GM12878 (cell line): Measurements from ENCODE around the gene MN1. TPM values are rescaled to one million over a fixed set of nuclear protein-coding genes. Genes with fewer than 3 reads are reported as not detected.

ENCODE experiments used
- ATAC-seq: fragments of 200-7000 bp; cut with Tn5 transposase; 3 replicates; pipeline ENCODE4 v1.9.1; 2020; ENCODE audit warnings: mild to moderate bottlenecking, moderate library complexity
- BruUV-seq: library from RNA; stranded (reverse); fragments of 400-500 nt; replicated peaks from 2 replicates; lab custom pipeline; 2021; lab: Mats Ljungman, UMichigan
- CTCF ChIA-PET: fragments of 300-600 bp; sonication (Branson Sonifier 250); formaldehyde crosslinking; extraction: SDS; loops from one replicate; lab custom pipeline; 2021; ENCODE audit warnings: inconsistent platforms; lab: Yijun Ruan, JAX
- POLR2A ChIA-PET: fragments of 350-600 bp; formaldehyde crosslinking; extraction: SDS; loops from one replicate; lab custom pipeline; 2021; ENCODE audit warnings: inconsistent platforms; lab: Charles Lee
- RAD21 ChIA-PET: fragments of 300-600 bp; sonication (Branson Sonifier 250); formaldehyde crosslinking; loops from one replicate; lab custom pipeline; 2023; ENCODE audit warnings: antibody characterized with exemption; ENCODE audit not compliant: unreplicated experiment; lab: Charles Lee
- SMC1A ChIA-PET: fragments of 300-600 bp; sonication (Branson Sonifier 250); formaldehyde crosslinking; loops from one replicate; lab custom pipeline; 2023; ENCODE audit not compliant: unreplicated experiment, uncharacterized antibody; lab: Charles Lee
- DNase-seq: peaks from one replicate; pipeline ENCODE4 v3.0.0-alpha.2; 2011; ENCODE audit warnings: low read depth, low spot score
- FAIRE-seq: peaks from 3 replicates; lab custom pipeline; 2011; peaks lifted over from hg19 to GRCh38; lab: Jason Lieb, UNC
- H2AFZ ChIP-seq: 2 replicates; pipeline ENCODE4 v1.6.0; 2011; ENCODE audit warnings: low read depth, low read length, control low read depth; ENCODE audit not compliant: control insufficient read depth
- H3K27ac ChIP-seq: 2 replicates; pipeline ENCODE4 v1.5.1; 2011; ENCODE audit warnings: control low read depth; ENCODE audit not compliant: control insufficient read depth, insufficient read depth
- H3K27me3 ChIP-seq, 2 experiments: replicated peaks in 1 of 2; 2 replicates each; pipeline versions ENCODE4 v1.6.0 to v1.6.1; 2011; ENCODE audit warnings: low read length in 1 of 2; ENCODE audit not compliant: control insufficient read depth in 2 of 2, insufficient read depth in 2 of 2
- H3K36me3 ChIP-seq, 2 experiments: 2 replicates each; pipeline ENCODE4 v1.5.1; 2011; ENCODE audit warnings: low read length in 1 of 2; ENCODE audit not compliant: control insufficient read depth in 2 of 2, insufficient read depth in 2 of 2
- H3K4me1 ChIP-seq: 2 replicates; pipeline ENCODE4 v1.6.1; 2011; ENCODE audit warnings: mild to moderate bottlenecking, low read length, moderate library complexity, mixed read lengths; ENCODE audit not compliant: control insufficient read depth, insufficient read depth
- H3K4me2 ChIP-seq: 2 replicates; pipeline ENCODE4 v1.6.0; 2011; ENCODE audit warnings: control low read depth; ENCODE audit not compliant: control insufficient read depth, insufficient read depth
- H3K4me3 ChIP-seq: fragments of 200-600 bp; sonication (generic); 2 replicates; pipeline ENCODE4 v1.5.1; 2016
- H3K79me2 ChIP-seq: 2 replicates; pipeline ENCODE4 v1.6.0; 2011; ENCODE audit warnings: low read length; ENCODE audit not compliant: control insufficient read depth, insufficient read depth
- H3K9ac ChIP-seq: 2 replicates; pipeline ENCODE4 v1.8.0; 2011; ENCODE audit warnings: low read length, control low read depth, mixed read lengths; ENCODE audit not compliant: control insufficient read depth, insufficient read depth
- H3K9me3 ChIP-seq: replicated peaks from 3 replicates; pipeline ENCODE4 v1.5.1; 2011; ENCODE audit warnings: mild to moderate bottlenecking, low read length; ENCODE audit not compliant: control insufficient read depth, insufficient read depth
- H4K20me1 ChIP-seq: 2 replicates; pipeline ENCODE4 v1.6.0; 2011; ENCODE audit not compliant: control insufficient read depth, insufficient read depth
- CBFB ChIP-seq: IDR thresholded peaks from 2 replicates; pipeline ENCODE4 v1.6.1; 2016; ENCODE audit warnings: antibody characterized with exemption, low read depth
- TCF12 ChIP-seq: IDR thresholded peaks from 2 replicates; pipeline ENCODE4 v1.6.1; 2011; ENCODE audit warnings: low read depth, mild to moderate bottlenecking, low read length
- ZBED1 ChIP-seq: IDR thresholded peaks from 2 replicates; pipeline ENCODE4 v1.6.1; 2016; ENCODE audit warnings: borderline replicate concordance
- ZNF622 ChIP-seq: fragments of 450-650 bp; IDR thresholded peaks from 2 replicates; pipeline ENCODE4 v1.6.1; 2017; ENCODE audit warnings: mild to moderate bottlenecking, inconsistent platforms
- ZZZ3 ChIP-seq: IDR thresholded peaks from 2 replicates; pipeline ENCODE4 v1.6.1; 2011; ENCODE audit warnings: low read depth; ENCODE audit not compliant: control insufficient read depth, insufficient read length
- WGBS: methylation state at CpG from one replicate; pipeline ENCODE4 v1.1.6; 2016; ENCODE audit warnings: low lambda C conversion rate; ENCODE audit not compliant: insufficient replicate concordance, insufficient coverage; ENCODE audit errors: missing lambda C conversion rate; 5-methylcytosine and 5-hydroxymethylcytosine counted together
- in situ Hi-C: fragments of 300-500 bp; cut with MboI; formaldehyde crosslinking; loops from 9 replicates; pipeline ENCODE4 v1.14.3; 2018; ENCODE audit warnings: mixed read lengths
- intact Hi-C: fragments of 100-400 bp; cut with micrococcal nuclease; formaldehyde crosslinking; loops from one replicate; pipeline ENCODE4 v1.14.2; 2022; ENCODE audit not compliant: unreplicated experiment
- polyA plus RNA-seq, 11 experiments: library from polyadenylated mRNA; depleted of rRNA in 4 of 11; unstranded in 6 of 11; stranded (reverse) in 5 of 11; fragments of >200 nt; fragmentation: Nextera tagmentation in 4 of 11; fragmentation: Illumina TruSeq in 1 of 11; extraction: Ambion mirVana in 4 of 11; extraction: Trizol in 1 of 11; gene quantifications; 1 replicate in 1 of 11; 2 replicates in 10 of 11; pipeline versions ENCODE4 v1.2.1 to v1.2.3, GENCODE V29; 2011 to 2016; ENCODE audit warnings: inconsistent platforms in 2 of 11, missing spikeins in 2 of 11, low read depth in 1 of 11
- total RNA-seq, 4 experiments: library from RNA; depleted of rRNA in 3 of 4; stranded (reverse); fragments of >200 nt in 3 of 4; fragmentation: Illumina TruSeq in 1 of 4; extraction: Trizol in 1 of 4; gene quantifications; 2 replicates each; pipeline versions ENCODE4 v1.2.1 to v1.2.3, GENCODE V29; 2013 to 2021
- TF ChIP-seq, protein P1 (sequence below): fragments of 450-650 bp; IDR thresholded peaks from 2 replicates; pipeline ENCODE4 v1.6.1; 2017; ENCODE audit warnings: mild to moderate bottlenecking, moderate library complexity
- TF ChIP-seq, protein P2 (sequence below): IDR thresholded peaks from 2 replicates; pipeline ENCODE4 v1.6.1; 2012; ENCODE audit warnings: improper control_type of control experiment, low read depth, low read length; ENCODE audit not compliant: insufficient replicate concordance
- TF ChIP-seq, protein P3 (sequence below): fragments of 450-650 bp; IDR thresholded peaks from 2 replicates; pipeline ENCODE4 v1.6.1; 2018; ENCODE audit warnings: borderline replicate concordance, mild to moderate bottlenecking; ENCODE audit not compliant: partially characterized antibody

The MN1 gene
- total and polyA plus RNA-seq, 10 of the 15 experiments (the other 5 are each of a cell fraction or from before 2014, with no cell fraction given), result under 0.01 to 0.24 (median 0.03) TPM; not detected in 3

DNA sequence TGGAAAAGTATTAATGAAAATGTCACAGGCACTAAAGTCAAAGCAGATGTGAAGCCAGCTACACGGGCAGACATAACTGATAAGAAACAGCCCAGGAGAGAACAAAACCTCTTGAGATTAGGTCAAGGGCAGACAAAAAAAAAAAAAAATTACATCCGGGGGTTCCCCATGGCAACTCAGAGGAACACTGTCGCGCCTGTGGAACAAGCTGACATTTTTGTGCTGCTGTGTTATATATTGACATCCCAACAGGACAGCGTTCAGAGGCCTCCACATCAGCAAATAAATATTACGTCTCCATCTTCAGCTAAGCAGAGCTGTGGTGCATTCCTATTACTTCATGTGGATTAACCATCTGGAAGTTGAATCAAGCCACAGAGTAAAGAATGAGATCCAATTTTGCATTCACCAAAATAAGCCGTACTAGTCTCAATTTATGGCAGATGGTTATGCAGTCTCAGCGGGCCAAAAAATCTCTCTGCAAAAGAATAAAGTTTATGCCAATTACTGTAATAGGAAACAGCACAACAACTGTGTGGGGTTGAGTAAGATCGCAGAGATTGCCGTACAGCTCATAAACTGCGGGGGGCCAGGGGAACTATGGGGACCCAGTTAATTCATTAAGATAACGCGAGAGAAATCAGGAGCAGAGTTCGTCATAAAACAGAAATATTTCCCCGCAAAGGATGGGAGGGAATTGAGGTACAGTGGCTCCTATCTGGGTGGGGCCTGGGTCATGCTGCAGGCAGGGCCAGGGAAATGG, 41.3 kb upstream of the MN1 start (continued):
- TF ChIP-seq, protein P1, sequence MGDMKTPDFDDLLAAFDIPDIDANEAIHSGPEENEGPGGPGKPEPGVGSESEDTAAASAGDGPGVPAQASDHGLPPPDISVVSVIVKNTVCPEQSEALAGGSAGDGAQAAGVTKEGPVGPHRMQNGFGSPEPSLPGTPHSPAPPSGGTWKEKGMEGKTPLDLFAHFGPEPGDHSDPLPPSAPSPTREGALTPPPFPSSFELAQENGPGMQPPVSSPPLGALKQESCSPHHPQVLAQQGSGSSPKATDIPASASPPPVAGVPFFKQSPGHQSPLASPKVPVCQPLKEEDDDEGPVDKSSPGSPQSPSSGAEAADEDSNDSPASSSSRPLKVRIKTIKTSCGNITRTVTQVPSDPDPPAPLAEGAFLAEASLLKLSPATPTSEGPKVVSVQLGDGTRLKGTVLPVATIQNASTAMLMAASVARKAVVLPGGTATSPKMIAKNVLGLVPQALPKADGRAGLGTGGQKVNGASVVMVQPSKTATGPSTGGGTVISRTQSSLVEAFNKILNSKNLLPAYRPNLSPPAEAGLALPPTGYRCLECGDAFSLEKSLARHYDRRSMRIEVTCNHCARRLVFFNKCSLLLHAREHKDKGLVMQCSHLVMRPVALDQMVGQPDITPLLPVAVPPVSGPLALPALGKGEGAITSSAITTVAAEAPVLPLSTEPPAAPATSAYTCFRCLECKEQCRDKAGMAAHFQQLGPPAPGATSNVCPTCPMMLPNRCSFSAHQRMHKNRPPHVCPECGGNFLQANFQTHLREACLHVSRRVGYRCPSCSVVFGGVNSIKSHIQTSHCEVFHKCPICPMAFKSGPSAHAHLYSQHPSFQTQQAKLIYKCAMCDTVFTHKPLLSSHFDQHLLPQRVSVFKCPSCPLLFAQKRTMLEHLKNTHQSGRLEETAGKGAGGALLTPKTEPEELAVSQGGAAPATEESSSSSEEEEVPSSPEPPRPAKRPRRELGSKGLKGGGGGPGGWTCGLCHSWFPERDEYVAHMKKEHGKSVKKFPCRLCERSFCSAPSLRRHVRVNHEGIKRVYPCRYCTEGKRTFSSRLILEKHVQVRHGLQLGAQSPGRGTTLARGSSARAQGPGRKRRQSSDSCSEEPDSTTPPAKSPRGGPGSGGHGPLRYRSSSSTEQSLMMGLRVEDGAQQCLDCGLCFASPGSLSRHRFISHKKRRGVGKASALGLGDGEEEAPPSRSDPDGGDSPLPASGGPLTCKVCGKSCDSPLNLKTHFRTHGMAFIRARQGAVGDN, result no peak
- TF ChIP-seq TCF12 (no peak), ZNF622 (no peak), ZZZ3 (no peak), CBFB (no peak)

DNA sequence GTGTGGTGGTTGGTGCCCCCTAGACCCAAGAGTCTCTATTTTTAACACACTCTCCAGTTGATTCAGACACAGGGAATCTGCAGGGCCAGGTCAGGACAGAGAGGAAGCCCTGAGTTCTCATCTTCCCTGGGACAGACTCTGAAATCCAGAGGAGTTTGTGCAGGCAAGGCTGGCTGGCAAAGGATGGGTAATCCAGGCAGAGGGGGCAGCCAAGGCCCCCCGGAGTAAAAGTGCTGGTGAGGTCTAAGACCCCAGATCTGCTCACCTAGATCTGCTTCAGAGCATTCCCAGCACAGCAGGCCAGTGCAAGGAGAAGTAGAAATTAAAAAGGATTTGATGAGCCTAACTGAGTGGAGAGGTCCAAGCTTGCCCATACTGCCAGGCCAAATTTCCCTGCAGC, 40.6 kb upstream of the MN1 start:
- BruUV-seq, result no TSS peak
- DNase-seq (no peak), ATAC-seq (no peak), FAIRE-seq (no peak)
- no peaks in the 10 kb centered on the region for H3K9me3 ChIP-seq
- 100% methylated on average over 1 of the region's 1 CpG for WGBS
- H3K4me3 ChIP-seq, result no peak overlapping the region
- no peak overlapping the region for H3K4me2 ChIP-seq
- no peak overlapping the region for H3K9ac ChIP-seq
- CTCF ChIA-PET, result interaction anchor here (2.1 kb wide), 1 partner anchor 39 kb away, joined by 5 read pairs; no protein-coding TSS in a partner anchor
- POLR2A ChIA-PET, result interaction anchor here (0.6 kb wide), 1 partner anchor 744 kb away, joined by 6 read pairs; no protein-coding TSS in a partner anchor
- H3K4me1 ChIP-seq, result no peaks in the 10 kb centered on the region
- in situ Hi-C loops, result no loop called here
- RAD21 ChIA-PET, result no interaction called here
- H3K79me2 ChIP-seq, result no peaks in the 10 kb centered on the region
- no peaks in the 10 kb centered on the region for H4K20me1 ChIP-seq
- no peak overlapping the region for H3K27ac ChIP-seq
- H3K36me3 ChIP-seq, result peaks cover 1 to 5% of the 10 kb centered on the region in 2 experiments; a peak in 3 of 4 replicates
- SMC1A ChIA-PET, result interaction anchor here (0.7 kb wide), 1 partner anchor 149 kb away, joined by 3 read pairs; no protein-coding TSS in a partner anchor
- intact Hi-C loops, result no loop called here
- H2AFZ ChIP-seq, result no peak overlapping the region
- H3K27me3 ChIP-seq, result no peaks in the 10 kb centered on the region
- no peak for TF ChIP-seq ZBED1
- TF ChIP-seq, protein P2, sequence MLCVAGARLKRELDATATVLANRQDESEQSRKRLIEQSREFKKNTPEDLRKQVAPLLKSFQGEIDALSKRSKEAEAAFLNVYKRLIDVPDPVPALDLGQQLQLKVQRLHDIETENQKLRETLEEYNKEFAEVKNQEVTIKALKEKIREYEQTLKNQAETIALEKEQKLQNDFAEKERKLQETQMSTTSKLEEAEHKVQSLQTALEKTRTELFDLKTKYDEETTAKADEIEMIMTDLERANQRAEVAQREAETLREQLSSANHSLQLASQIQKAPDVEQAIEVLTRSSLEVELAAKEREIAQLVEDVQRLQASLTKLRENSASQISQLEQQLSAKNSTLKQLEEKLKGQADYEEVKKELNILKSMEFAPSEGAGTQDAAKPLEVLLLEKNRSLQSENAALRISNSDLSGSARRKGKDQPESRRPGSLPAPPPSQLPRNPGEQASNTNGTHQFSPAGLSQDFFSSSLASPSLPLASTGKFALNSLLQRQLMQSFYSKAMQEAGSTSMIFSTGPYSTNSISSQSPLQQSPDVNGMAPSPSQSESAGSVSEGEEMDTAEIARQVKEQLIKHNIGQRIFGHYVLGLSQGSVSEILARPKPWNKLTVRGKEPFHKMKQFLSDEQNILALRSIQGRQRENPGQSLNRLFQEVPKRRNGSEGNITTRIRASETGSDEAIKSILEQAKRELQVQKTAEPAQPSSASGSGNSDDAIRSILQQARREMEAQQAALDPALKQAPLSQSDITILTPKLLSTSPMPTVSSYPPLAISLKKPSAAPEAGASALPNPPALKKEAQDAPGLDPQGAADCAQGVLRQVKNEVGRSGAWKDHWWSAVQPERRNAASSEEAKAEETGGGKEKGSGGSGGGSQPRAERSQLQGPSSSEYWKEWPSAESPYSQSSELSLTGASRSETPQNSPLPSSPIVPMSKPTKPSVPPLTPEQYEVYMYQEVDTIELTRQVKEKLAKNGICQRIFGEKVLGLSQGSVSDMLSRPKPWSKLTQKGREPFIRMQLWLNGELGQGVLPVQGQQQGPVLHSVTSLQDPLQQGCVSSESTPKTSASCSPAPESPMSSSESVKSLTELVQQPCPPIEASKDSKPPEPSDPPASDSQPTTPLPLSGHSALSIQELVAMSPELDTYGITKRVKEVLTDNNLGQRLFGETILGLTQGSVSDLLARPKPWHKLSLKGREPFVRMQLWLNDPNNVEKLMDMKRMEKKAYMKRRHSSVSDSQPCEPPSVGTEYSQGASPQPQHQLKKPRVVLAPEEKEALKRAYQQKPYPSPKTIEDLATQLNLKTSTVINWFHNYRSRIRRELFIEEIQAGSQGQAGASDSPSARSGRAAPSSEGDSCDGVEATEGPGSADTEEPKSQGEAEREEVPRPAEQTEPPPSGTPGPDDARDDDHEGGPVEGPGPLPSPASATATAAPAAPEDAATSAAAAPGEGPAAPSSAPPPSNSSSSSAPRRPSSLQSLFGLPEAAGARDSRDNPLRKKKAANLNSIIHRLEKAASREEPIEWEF, result no peak
- TF ChIP-seq, protein P3, sequence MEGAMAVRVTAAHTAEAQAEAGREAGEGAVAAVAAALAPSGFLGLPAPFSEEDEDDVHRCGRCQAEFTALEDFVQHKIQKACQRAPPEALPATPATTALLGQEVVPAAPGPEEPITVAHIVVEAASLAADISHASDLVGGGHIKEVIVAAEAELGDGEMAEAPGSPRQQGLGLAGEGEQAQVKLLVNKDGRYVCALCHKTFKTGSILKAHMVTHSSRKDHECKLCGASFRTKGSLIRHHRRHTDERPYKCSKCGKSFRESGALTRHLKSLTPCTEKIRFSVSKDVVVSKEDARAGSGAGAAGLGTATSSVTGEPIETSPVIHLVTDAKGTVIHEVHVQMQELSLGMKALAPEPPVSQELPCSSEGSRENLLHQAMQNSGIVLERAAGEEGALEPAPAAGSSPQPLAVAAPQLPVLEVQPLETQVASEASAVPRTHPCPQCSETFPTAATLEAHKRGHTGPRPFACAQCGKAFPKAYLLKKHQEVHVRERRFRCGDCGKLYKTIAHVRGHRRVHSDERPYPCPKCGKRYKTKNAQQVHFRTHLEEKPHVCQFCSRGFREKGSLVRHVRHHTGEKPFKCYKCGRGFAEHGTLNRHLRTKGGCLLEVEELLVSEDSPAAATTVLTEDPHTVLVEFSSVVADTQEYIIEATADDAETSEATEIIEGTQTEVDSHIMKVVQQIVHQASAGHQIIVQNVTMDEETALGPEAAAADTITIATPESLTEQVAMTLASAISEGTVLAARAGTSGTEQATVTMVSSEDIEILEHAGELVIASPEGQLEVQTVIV, result no peak
